Liver (tissue), 9 donors: Measurements from ENCODE around the gene DOK3. TPM values are rescaled to one million over a fixed set of nuclear protein-coding genes. Genes with fewer than 3 reads are reported as not detected.

ENCODE experiments used
- DNase-seq: peaks from one replicate; pipeline ENCODE4 v3.0.0-alpha.2; 2017; ENCODE audit warnings: low spot score
- H3K27ac ChIP-seq, 2 donors: one replicate each; pipeline ENCODE4 v1.7.0; 2013; ENCODE audit warnings: inconsistent platforms in 2 of 2, low read length in 2 of 2, control low read depth in 1 of 2, low read depth in 1 of 2, mild to moderate bottlenecking in 1 of 2
- H3K27me3 ChIP-seq, 4 donors: one replicate each; pipeline versions ENCODE4 v1.6.1 to v1.7.0; 2013; ENCODE audit warnings: low read length in 3 of 4, inconsistent platforms in 1 of 4, mild to moderate bottlenecking in 1 of 4, moderate library complexity in 1 of 4; ENCODE audit not compliant: control insufficient read depth in 4 of 4, insufficient read depth in 4 of 4
- H3K36me3 ChIP-seq, 4 donors: one replicate each; pipeline versions ENCODE4 v1.6.1 to v1.7.0; 2013; ENCODE audit warnings: low read length in 3 of 4, mild to moderate bottlenecking in 3 of 4, low read depth in 1 of 4, moderate library complexity in 1 of 4; ENCODE audit not compliant: control insufficient read depth in 4 of 4, insufficient read depth in 3 of 4
- H3K4me1 ChIP-seq, 4 donors: one replicate each; pipeline versions ENCODE4 v1.6.1 to v1.7.0; 2013; ENCODE audit warnings: low read length in 3 of 4, mild to moderate bottlenecking in 3 of 4, moderate library complexity in 1 of 4; ENCODE audit not compliant: control insufficient read depth in 4 of 4, insufficient read depth in 4 of 4
- H3K4me3 ChIP-seq, 3 donors: one replicate each; pipeline versions ENCODE4 v1.6.1 to v1.7.0; 2013; ENCODE audit warnings: low read length in 3 of 3, control low read depth in 1 of 3, low read depth in 1 of 3, mild to moderate bottlenecking in 1 of 3
- H3K9ac ChIP-seq, 2 donors: one replicate each; pipeline ENCODE4 v1.7.0; 2013; ENCODE audit warnings: low read length in 2 of 2, mild to moderate bottlenecking in 2 of 2, moderate library complexity in 2 of 2, control low read depth in 1 of 2, low read depth in 1 of 2
- H3K9me3 ChIP-seq, 4 donors: one replicate each; pipeline versions ENCODE4 v1.6.1 to v1.7.0; 2013; ENCODE audit warnings: low read length in 3 of 4; ENCODE audit not compliant: control insufficient read depth in 4 of 4
- ATF3 ChIP-seq: IDR thresholded peaks from 2 replicates; pipeline ENCODE4 v1.6.1; 2016; ENCODE audit warnings: antibody characterized with exemption
- CTCF ChIP-seq: fragments of 150-350 bp; IDR thresholded peaks from 2 replicates; pipeline ENCODE4 v1.5.1; 2017; ENCODE audit warnings: improper control_type of control experiment, low read depth, low read length; ENCODE audit not compliant: missing input control
- EGR1 ChIP-seq, 2 donors: IDR thresholded peaks; 2 replicates each; pipeline ENCODE4 v1.6.1; 2016 to 2018; ENCODE audit warnings: antibody characterized with exemption in 2 of 2, low read depth in 2 of 2
- FOXA1 ChIP-seq: IDR thresholded peaks from 2 replicates; pipeline ENCODE4 v1.6.1; 2016; ENCODE audit warnings: antibody characterized with exemption
- FOXA2 ChIP-seq: IDR thresholded peaks from 2 replicates; pipeline ENCODE4 v1.6.1; 2016; ENCODE audit warnings: antibody characterized with exemption
- GABPA ChIP-seq, 2 donors: IDR thresholded peaks in 1 of 2; conservative IDR thresholded peaks in 1 of 2; 2 replicates each; pipeline ENCODE4 v1.6.1; 2016; ENCODE audit warnings: antibody characterized with exemption in 2 of 2, mild to moderate bottlenecking in 1 of 2, moderate library complexity in 1 of 2
- HNF4A ChIP-seq, 2 donors: conservative IDR thresholded peaks; 2 replicates each; pipeline ENCODE4 v1.6.1; 2016; ENCODE audit warnings: antibody characterized with exemption in 2 of 2, mild to moderate bottlenecking in 2 of 2
- HNF4G ChIP-seq: IDR thresholded peaks from 2 replicates; pipeline ENCODE4 v1.6.1; 2016; ENCODE audit warnings: antibody characterized with exemption
- JUND ChIP-seq, 2 donors: IDR thresholded peaks; 2 replicates each; pipeline ENCODE4 v1.6.1; 2016; ENCODE audit warnings: antibody characterized with exemption in 2 of 2
- NR2F2 ChIP-seq: IDR thresholded peaks from 2 replicates; pipeline ENCODE4 v1.6.1; 2016; ENCODE audit warnings: antibody characterized with exemption
- RAD21 ChIP-seq, 2 donors: IDR thresholded peaks; 2 replicates each; pipeline ENCODE4 v1.6.1; 2016; ENCODE audit warnings: antibody characterized with exemption in 2 of 2, mild to moderate bottlenecking in 2 of 2
- REST ChIP-seq: IDR thresholded peaks from 2 replicates; pipeline ENCODE4 v1.6.1; 2016; ENCODE audit warnings: antibody characterized with exemption, mild to moderate bottlenecking
- RXRA ChIP-seq, 2 donors: IDR thresholded peaks; 2 replicates each; pipeline ENCODE4 v1.6.1; 2017 to 2018; ENCODE audit warnings: antibody characterized with exemption in 2 of 2, mild to moderate bottlenecking in 1 of 2
- SP1 ChIP-seq: IDR thresholded peaks from 2 replicates; pipeline ENCODE4 v1.6.1; 2018; ENCODE audit warnings: antibody characterized with exemption, mild to moderate bottlenecking
- TAF1 ChIP-seq: conservative IDR thresholded peaks from 2 replicates; pipeline ENCODE4 v1.6.1; 2016; ENCODE audit warnings: antibody characterized with exemption, mild to moderate bottlenecking
- YY1 ChIP-seq: IDR thresholded peaks from 2 replicates; pipeline ENCODE4 v1.6.1; 2016; ENCODE audit warnings: antibody characterized with exemption, mild to moderate bottlenecking
- ZBTB33 ChIP-seq: IDR thresholded peaks from 2 replicates; pipeline ENCODE4 v1.6.1; 2016; ENCODE audit warnings: antibody characterized with exemption
- WGBS: extraction: QIAGEN DNeasy Blood & Tissue Kit; methylation state at CpG from one replicate; pipeline ENCODE4 v1.1.7; 2013; 5-methylcytosine and 5-hydroxymethylcytosine counted together
- polyA plus RNA-seq, 2 donors: library from polyadenylated mRNA; stranded (reverse) in 1 of 2; unstranded in 1 of 2; fragments of 200-250 nt in 1 of 2; fragments of >200 nt in 1 of 2; fragmentation: Nextera tagmentation in 1 of 2; extraction: Ambion mirVana in 1 of 2; gene quantifications; one replicate each; pipeline versions ENCODE4 v1.2.1 to v1.2.3, GENCODE V29; 2013 to 2015
- total RNA-seq, 2 donors: library from RNA; depleted of rRNA; stranded (reverse); fragments of >200 nt; gene quantifications; one replicate each; pipeline ENCODE4 v1.2.3, GENCODE V29; 2014
- TF ChIP-seq, protein P1 (sequence below): IDR thresholded peaks from 2 replicates; pipeline ENCODE4 v1.6.1; 2016; ENCODE audit warnings: antibody characterized with exemption
- donor health status: healthy.
- donor health status: healthy.
- donor health status: healthy.
- donor health status: healthy.
- donor health status: healthy.

Gene DOK3
- total and polyA plus RNA-seq, 4 donors, result 1.7 to 19.2 (median 6.6) TPM

DNA sequence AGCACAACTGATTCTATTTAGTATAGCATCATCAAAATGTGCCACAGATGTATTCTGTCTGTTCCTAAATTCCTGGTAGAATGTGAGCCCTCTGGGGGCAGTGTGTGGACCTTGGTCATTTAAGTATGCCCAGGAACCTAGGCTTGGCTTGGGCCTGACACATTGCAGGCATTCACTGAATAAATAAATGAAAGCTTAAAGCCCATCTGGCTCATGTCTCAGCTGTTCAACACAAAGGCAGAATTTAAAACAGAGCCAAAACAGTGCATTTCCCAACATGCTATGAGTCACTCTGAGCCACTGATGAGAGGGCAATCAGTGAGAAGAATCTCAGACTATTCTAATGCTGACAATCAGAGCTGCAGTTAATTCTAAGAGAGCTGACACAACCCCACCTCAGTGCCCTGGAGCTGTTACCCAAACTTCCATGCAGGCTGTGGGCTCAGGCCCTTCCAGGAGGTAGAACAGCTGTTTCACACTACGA, 36.7 kb upstream of the DOK3 start:
- no peak overlapping the region for H3K4me3 ChIP-seq
- TF ChIP-seq HNF4A (conservative IDR thresholded peaks at IDR 0.05), result peak; percentile 87 to 91
- TF ChIP-seq SP1, result peak; percentile 88
- peak; percentile 90 for TF ChIP-seq ATF3
- TF ChIP-seq NR2F2, result no peak
- TF ChIP-seq JUND (IDR thresholded peaks at IDR 0.05), result peak; percentile 97 to 99
- TF ChIP-seq EGR1 (IDR thresholded peaks at IDR 0.05; ENCODE audit: low read depth in 2 of 2), result no peak
- TF ChIP-seq TAF1, result no peak
- no peak for TF ChIP-seq CTCF
- peak; percentile 56 for TF ChIP-seq ZBTB33
- TF ChIP-seq RXRA (IDR thresholded peaks at IDR 0.05), result peak; percentile 51 to 85
- peak; percentile 35 for TF ChIP-seq FOXA2
- TF ChIP-seq REST, result peak; percentile 52
- TF ChIP-seq GABPA (IDR thresholded peaks at IDR 0.05 in 1 of 2, conservative IDR thresholded peaks at IDR 0.05 in 1 of 2), result no peak
- TF ChIP-seq RAD21 (IDR thresholded peaks at IDR 0.05), result peak; percentile 24 to 36
- peak; percentile 54 for TF ChIP-seq YY1
- TF ChIP-seq HNF4G, result no peak
- TF ChIP-seq, protein P1, sequence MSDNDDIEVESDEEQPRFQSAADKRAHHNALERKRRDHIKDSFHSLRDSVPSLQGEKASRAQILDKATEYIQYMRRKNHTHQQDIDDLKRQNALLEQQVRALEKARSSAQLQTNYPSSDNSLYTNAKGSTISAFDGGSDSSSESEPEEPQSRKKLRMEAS, result peak; percentile 65
- TF ChIP-seq FOXA1, result peak; percentile 30
- DNase-seq, result no peak
- H3K9me3 ChIP-seq, result no peaks in the 10 kb centered on the region
- peaks cover 7 to 27% (median 14%) of the 10 kb centered on the region in 4 donors for H3K4me1 ChIP-seq
- peak overlapping the region; percentile 67 to 89 for H3K27ac ChIP-seq
- H3K36me3 ChIP-seq, result peaks cover 0 to 7% (median 2%) of the 10 kb centered on the region in 4 donors
- 85% methylated on average over 1 of the region's 1 CpG for WGBS
- H3K27me3 ChIP-seq, result no peaks in the 10 kb centered on the region
- H3K9ac ChIP-seq, result no peak overlapping the region
